Activated CD8-positive, alpha-beta T cell treated with anti-CD3 and anti-CD28 coated beads, Interleukin-2, amount 10 ng/mL, durations not matched to agents 7 days and 5 days (primary cell): ENCODE results near the gene ZNF544. TPM values are rescaled to one million over a fixed set of nuclear protein-coding genes. Genes with fewer than 3 reads are reported as not detected.
A peak's percentile ranks its signal among the peaks of the same experiment; 100 is the strongest.
"Not testable (repeated sequence)": the region's sequence is repeated elsewhere in the genome, so short reads cannot be mapped to it uniquely, and the experiment has no call there.

Experiments used
- ATAC-seq: fragments of 150-1000 bp; cut with Tn5 transposase; one replicate; pipeline ENCODE4 v1.10.0; 2021; ENCODE audit warnings: moderate library complexity
- CTCF ChIA-PET: fragments of 350-600 bp; sonication (Branson Sonifier 250); formaldehyde crosslinking; loops from one replicate; lab custom pipeline; 2021; ENCODE audit warnings: antibody characterized with exemption; lab: Charles Lee
- POLR2A ChIA-PET: fragments of 350-600 bp; sonication (Branson Sonifier 250); formaldehyde crosslinking; loops from one replicate; lab custom pipeline; 2021; ENCODE audit warnings: antibody characterized with exemption; lab: Charles Lee
- DNase-seq: peaks from one replicate; pipeline ENCODE4 v3.0.0-alpha.2; 2020
- H3K27ac Mint-ChIP-seq: one replicate; pipeline ENCODE4 v1.8.0; 2021; ENCODE audit warnings: mild to moderate bottlenecking, mixed read lengths
- H3K27me3 Mint-ChIP-seq: one replicate; pipeline ENCODE4 v1.8.0; 2021; ENCODE audit warnings: low read depth, mixed read lengths
- H3K36me3 Mint-ChIP-seq: one replicate; pipeline ENCODE4 v1.8.0; 2021; ENCODE audit warnings: low read depth, mixed read lengths
- H3K4me1 Mint-ChIP-seq: one replicate; pipeline ENCODE4 v1.8.0; 2021; ENCODE audit warnings: low read depth, mixed read lengths
- H3K4me3 Mint-ChIP-seq: one replicate; pipeline ENCODE4 v1.8.0; 2021; ENCODE audit warnings: mild to moderate bottlenecking, mixed read lengths
- H3K9me3 Mint-ChIP-seq: one replicate; pipeline ENCODE4 v1.8.0; 2022; ENCODE audit warnings: mixed read lengths; ENCODE audit not compliant: insufficient read depth
- total RNA-seq, 2 experiments: library from RNA; stranded (reverse); gene quantifications; one replicate each; pipeline ENCODE4 v1.2.3, GENCODE V29; 2021

The ZNF544 gene
- total RNA-seq, 2 experiments from 2014 or later, result 48.1 to 56.2 TPM

DNA sequence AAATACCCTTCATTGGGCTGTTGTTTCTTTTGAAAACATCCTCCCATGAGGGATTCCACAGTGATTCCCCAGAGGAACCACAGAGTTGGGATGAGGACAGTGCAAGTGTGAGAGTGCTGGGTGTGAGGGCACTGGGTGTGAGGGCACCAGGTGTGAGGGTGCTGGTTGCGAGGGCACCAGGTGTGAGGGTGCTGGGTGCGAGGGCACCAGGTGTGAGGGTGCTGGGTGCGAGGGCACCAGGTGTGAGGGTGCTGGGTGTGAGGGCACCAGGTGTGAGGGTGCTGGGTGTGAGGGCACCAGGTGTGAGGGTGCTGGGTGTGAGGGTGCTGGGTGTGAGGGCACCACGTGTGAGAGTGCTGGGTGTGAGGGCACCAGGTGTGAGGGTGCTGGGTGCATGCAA lies 29.5 kb downstream of the ZNF544 start:
- POLR2A ChIA-PET, result not testable (repeated sequence)

DNA sequence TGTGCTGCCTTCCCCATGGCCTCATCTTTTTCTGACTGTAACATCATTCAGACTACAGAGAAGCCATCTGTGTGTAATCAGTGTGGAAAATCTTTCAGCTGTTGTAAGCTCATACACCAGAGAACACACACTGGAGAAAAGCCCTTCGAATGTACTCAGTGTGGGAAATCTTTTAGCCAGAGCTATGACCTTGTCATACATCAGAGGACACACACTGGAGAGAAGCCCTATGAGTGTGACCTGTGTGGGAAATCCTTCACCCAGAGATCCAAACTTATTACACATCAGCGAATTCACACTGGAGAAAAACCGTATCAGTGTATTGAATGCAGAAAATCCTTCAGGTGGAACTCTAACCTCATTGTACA lies 32.9 kb downstream of the ZNF544 start:
- CTCF ChIA-PET, result no interaction called here
- no peaks in the 10 kb centered on the region for H3K4me1 Mint-ChIP-seq
- POLR2A ChIA-PET, result interaction anchor here (1.7 kb wide), 1 partner anchor 12 kb away, joined by 3 read pairs; no protein-coding TSS in a partner anchor
- no peak overlapping the region for H3K4me3 Mint-ChIP-seq
- no peak overlapping the region for H3K27ac Mint-ChIP-seq
- no peak for DNase-seq
- H3K27me3 Mint-ChIP-seq, result no peaks in the 10 kb centered on the region
- no peak for ATAC-seq
- H3K9me3 Mint-ChIP-seq, result peaks cover 34% of the 10 kb centered on the region
- H3K36me3 Mint-ChIP-seq, result peaks cover 86% of the 10 kb centered on the region

More for the DNA sequence above, 29.5 kb downstream of the ZNF544 start:
- CTCF ChIA-PET, H3K4me3 Mint-ChIP-seq, H3K27ac Mint-ChIP-seq, H3K4me1 Mint-ChIP-seq, DNase-seq, H3K27me3 Mint-ChIP-seq, ATAC-seq: not testable (repeated sequence)
- H3K36me3 Mint-ChIP-seq, result peaks cover 98% of the 10 kb centered on the region
- H3K9me3 Mint-ChIP-seq, result peaks cover 48% of the 10 kb centered on the region

DNA sequence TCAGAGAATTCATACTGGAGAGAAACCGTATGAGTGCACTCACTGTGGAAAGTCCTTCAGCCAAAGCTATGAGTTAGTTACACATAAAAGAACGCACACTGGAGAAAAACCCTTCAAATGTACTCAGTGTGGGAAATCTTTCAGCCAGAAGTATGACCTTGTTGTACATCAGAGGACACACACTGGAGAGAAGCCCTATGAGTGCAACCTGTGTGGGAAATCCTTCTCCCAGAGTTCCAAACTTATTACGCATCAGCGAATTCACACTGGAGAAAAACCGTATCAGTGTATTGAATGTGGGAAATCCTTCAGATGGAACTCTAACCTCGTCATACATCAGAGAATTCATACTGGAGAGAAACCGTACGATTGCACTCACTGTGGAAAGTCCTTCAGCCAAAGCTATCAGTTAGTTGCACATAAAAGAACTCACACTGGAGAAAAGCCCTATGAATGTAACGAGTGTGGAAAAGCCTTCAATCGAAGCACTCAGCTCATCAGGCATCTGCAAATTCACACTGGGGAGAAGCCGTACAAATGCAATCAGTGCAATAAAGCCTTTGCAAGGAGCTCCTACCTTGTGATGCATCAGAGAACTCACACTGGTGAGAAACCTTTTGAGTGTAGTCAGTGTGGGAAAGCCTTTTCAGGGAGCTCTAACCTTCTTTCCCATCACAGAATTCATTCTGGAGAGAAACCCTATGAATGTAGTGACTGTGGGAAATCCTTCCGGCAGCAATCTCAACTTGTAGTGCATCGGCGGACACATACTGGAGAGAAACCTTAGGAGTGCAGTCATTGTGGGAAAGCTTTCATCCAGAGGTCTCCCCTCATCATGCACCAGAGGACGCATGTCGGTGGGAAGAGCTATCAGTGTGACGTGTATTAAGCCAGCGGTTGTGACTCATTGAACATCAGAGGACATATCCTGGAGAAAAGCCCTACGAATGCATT lies 33.5 kb downstream of the ZNF544 start:
- H3K9me3 Mint-ChIP-seq, result peaks cover 39% of the 10 kb centered on the region

DNA sequence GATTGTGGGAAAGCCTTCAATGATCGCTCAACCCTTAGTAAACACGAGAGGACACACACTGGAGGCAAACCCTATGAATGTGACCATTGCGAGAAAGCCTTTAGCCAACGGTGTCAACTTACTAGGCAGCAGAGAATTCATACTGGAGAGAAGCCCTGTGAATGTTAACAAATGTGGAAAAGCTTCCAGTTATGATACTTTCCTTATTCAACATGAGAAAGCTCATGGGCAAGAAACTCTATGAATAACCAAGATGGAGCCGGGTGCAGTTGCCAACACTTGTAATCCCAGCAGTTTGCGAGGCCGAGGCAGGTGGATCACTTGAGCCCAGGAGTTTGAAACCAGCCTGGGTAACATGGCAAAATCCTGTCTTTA lies 34.2 kb downstream of the ZNF544 start:
- H3K4me3 Mint-ChIP-seq, result no peak overlapping the region
- no peaks in the 10 kb centered on the region for H3K4me1 Mint-ChIP-seq
- no peaks in the 10 kb centered on the region for H3K27me3 Mint-ChIP-seq
- ChIA-PET POLR2A (interaction anchor here (1.7 kb wide), 1 partner anchor 13 kb away, joined by 3 read pairs; no protein-coding TSS in a partner anchor), CTCF (no interaction called here)
- H3K9me3 Mint-ChIP-seq, result peaks cover 36% of the 10 kb centered on the region
- H3K36me3 Mint-ChIP-seq, result peaks cover 78% of the 10 kb centered on the region
- no peak for ATAC-seq
- no peak for DNase-seq
- H3K27ac Mint-ChIP-seq, result no peak overlapping the region

More for the DNA sequence above, 33.5 kb downstream of the ZNF544 start:
- H3K4me1 Mint-ChIP-seq, result no peaks in the 10 kb centered on the region
- H3K36me3 Mint-ChIP-seq, result peaks cover 84% of the 10 kb centered on the region
- H3K27ac Mint-ChIP-seq, result no peak overlapping the region
- no peak for DNase-seq
- ATAC-seq, result no peak
- POLR2A ChIA-PET, result interaction anchor here (1.7 kb wide), 1 partner anchor 12 kb away, joined by 3 read pairs; no protein-coding TSS in a partner anchor
- CTCF ChIA-PET, result no interaction called here
- no peak overlapping the region for H3K4me3 Mint-ChIP-seq
- H3K27me3 Mint-ChIP-seq, result no peaks in the 10 kb centered on the region

DNA sequence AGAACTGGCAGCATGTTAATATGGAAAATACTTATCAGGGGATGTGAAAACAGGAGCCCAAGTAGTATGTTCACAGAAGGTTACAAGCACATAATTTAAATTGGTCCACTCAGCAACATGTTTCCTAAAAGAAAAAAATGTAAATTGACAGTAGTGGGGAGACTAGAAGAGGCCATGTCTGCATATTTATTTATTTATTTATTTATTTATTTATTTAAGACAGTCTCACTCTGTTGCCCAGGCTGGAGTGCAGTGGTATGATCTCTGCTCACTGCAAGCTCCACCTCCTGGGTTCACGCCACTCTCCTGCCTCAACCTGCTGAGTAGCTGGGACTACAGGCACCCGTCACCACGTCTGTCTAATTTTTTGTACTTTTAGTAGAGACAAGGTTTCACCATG lies 36.4 kb downstream of the ZNF544 start:
- Mint-ChIP-seq H3K9me3 (peaks cover 29% of the 10 kb centered on the region), H3K4me3 (no peak overlapping the region)

DNA sequence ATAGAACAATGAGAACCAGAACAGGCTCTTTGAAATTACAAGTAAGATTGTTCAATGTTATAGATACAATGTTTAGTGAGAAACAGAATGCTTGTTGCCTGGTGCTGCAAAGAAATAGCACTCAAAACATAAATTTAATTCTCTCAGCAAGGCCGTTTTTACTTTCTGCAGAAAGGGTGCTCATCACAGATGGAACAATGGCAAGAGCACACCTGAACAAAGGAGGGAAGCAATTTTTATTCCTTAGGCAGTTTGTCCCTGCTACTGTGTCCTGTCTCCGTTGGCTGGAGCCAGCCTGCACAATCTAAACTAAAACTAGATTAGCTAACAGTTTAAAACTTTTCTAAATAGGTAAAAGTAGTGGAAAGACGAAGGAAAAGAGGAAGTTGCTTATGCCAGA lies 39.6 kb downstream of the ZNF544 start:
- Mint-ChIP-seq H3K27me3 (no peaks in the 10 kb centered on the region), H3K36me3 (peaks cover 58% of the 10 kb centered on the region)
- POLR2A ChIA-PET, result no interaction called here

More for the DNA sequence above, 36.4 kb downstream of the ZNF544 start:
- POLR2A ChIA-PET, result interaction anchor here (0.6 kb wide), 1 partner anchor 24 kb away, joined by 3 read pairs; no protein-coding TSS in a partner anchor
- CTCF ChIA-PET, result no interaction called here
- H3K4me1 Mint-ChIP-seq, result no peaks in the 10 kb centered on the region
- no peaks in the 10 kb centered on the region for H3K27me3 Mint-ChIP-seq
- ATAC-seq (no peak), DNase-seq (no peak)
- peaks cover 66% of the 10 kb centered on the region for H3K36me3 Mint-ChIP-seq
- no peak overlapping the region for H3K27ac Mint-ChIP-seq

DNA sequence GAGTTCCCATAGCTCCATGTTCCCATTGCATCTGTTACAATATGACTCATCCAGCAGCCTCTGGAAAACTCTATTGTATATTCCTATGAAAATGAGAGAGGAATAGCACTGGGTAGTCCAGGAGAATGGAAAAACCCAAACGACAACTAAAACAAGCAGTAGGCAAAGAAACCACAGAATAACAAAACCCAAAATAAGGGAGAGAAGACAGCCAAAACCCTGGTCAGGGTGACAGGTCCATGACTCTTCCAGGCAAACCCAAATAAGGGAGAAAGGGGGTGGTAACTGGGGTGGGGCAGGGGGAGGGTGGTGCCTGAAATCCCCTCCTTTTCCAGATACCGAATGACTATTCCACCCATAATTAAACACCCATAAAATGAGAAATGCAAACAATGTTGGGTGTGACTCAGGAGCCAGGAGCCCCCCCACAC lies 46.1 kb downstream of the ZNF544 start:
- Mint-ChIP-seq H3K27me3 (no peaks in the 10 kb centered on the region), H3K9me3 (peaks cover 14% of the 10 kb centered on the region), H3K4me1 (peaks cover 16% of the 10 kb centered on the region), H3K4me3 (no peak overlapping the region), H3K27ac (no peak overlapping the region), H3K36me3 (peaks cover 68% of the 10 kb centered on the region)
- ChIA-PET POLR2A (no interaction called here), CTCF (no interaction called here)
- DNase-seq (no peak), ATAC-seq (no peak)

More for the DNA sequence above, 39.6 kb downstream of the ZNF544 start:
- H3K4me1 Mint-ChIP-seq, result no peaks in the 10 kb centered on the region
- DNase-seq, result no peak
- H3K9me3 Mint-ChIP-seq, result peaks cover 25% of the 10 kb centered on the region
- H3K4me3 Mint-ChIP-seq, result no peak overlapping the region
- CTCF ChIA-PET, result no interaction called here
- no peak for ATAC-seq
- H3K27ac Mint-ChIP-seq, result no peak overlapping the region

DNA sequence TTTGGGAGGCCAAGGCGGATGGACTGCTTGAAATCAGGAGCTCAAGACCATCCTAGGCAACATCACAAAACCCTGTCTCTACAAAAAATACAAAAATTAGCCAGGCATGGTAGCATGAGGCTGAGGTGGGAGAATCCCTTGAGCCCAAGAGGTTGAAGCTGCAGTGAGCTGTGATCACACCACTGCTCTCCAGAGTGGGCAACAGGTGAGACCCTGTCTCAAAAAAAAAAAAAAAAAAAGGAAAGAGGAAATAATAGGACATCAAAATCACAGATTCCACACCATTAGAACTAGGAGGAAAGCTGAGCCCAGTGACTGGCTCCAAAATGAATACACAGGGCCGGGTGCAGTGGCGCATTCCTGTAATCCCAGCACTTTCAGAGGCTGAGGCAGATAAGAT lies 46.9 kb downstream of the ZNF544 start:
- POLR2A ChIA-PET, result interaction anchor here (0.9 kb wide), 1 partner anchor 29 kb away, joined by 3 read pairs; no protein-coding TSS in a partner anchor
- ATAC-seq (no peak), DNase-seq (no peak)
- H3K36me3 Mint-ChIP-seq, result peaks cover 68% of the 10 kb centered on the region
- no peak overlapping the region for H3K27ac Mint-ChIP-seq
- H3K27me3 Mint-ChIP-seq, result no peaks in the 10 kb centered on the region
- peaks cover 10% of the 10 kb centered on the region for H3K9me3 Mint-ChIP-seq
- H3K4me3 Mint-ChIP-seq, result no peak overlapping the region
- H3K4me1 Mint-ChIP-seq, result peaks cover 24% of the 10 kb centered on the region
- CTCF ChIA-PET, result no interaction called here

DNA sequence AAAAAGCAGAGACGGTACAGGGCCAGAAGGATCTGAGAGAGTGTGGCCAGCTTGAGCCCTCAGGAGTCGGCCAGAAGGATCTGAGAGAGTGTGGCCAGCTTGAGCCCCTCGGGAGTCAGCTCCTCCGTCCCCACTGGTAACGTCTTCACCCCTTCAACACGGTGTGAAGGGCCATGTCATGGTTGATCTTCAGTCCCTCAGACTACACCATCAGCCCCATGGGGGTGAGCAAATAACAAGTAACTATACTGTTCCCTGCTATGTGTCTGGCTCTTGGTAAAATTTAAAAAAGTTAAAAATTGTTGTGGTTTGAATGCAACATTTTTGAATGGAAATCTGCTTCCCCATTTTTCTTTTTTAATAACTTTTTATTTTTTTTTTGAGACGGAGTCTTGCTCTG lies 48.5 kb downstream of the ZNF544 start:
- ChIA-PET CTCF (no interaction called here), POLR2A (no interaction called here)
- DNase-seq, result no peak
- no peak for ATAC-seq
- Mint-ChIP-seq H3K27ac (no peak overlapping the region), H3K9me3 (peaks cover 3% of the 10 kb centered on the region), H3K27me3 (no peaks in the 10 kb centered on the region), H3K4me3 (no peak overlapping the region), H3K4me1 (peaks cover 33% of the 10 kb centered on the region), H3K36me3 (peaks cover 67% of the 10 kb centered on the region)

DNA sequence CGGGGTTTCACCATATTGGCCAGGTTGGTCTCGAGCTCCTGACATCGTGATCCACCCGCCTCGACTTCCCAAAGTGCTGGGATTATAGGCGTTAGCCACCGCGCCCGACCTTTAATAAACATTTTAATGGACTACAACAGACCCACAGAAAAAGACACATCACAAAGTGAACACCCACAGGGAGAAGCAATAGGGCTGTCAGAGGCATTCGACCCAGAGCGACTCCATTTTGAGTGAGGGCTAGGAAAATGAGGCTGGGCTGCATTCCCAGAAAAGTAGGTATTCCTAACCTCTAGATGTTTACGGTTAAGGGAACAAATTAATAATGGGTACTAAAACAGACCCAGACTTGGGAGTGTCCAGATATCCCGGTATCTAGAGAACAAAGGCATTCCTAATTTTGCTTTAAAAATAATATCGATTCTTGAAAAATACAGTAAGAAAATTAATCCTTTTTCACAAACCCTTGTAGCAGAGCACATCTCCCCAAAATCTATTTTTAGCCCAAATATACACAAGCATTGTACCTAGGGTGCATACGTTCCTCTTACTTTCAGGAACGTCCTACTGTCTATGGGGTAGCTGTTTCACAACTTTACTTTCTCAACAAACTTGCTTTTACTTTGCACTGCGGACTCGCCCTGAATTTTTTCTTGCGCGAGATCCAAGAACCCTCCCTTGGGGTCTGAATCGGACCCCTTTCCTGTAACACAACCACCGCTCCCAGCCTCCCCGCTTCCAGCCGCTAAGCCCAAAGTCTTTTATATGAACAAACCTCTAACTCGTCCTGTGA lies 49.2 kb downstream of the ZNF544 start:
- peak; percentile 8 for ATAC-seq
- Mint-ChIP-seq H3K4me3 (peak overlapping the region; percentile 88), H3K36me3 (peaks cover 63% of the 10 kb centered on the region), H3K27me3 (no peaks in the 10 kb centered on the region), H3K27ac (peak overlapping the region; percentile 95), H3K4me1 (peaks cover 35% of the 10 kb centered on the region), H3K9me3 (peaks cover 3% of the 10 kb centered on the region)
- ChIA-PET CTCF (interaction anchor here (1.5 kb wide), 1 partner anchor 50 kb away, joined by 6 read pairs; the partner anchor contains the start of gene ZNF544), POLR2A (interaction anchor here (0.6 to 1.5 kb wide), 6 partner anchors 49 to 463 kb away, joined by 3 to 4 read pairs (median 3); partner anchors contain the start of genes ZNF274, ZNF552 and ZSCAN22)
- no peak for DNase-seq

DNA sequence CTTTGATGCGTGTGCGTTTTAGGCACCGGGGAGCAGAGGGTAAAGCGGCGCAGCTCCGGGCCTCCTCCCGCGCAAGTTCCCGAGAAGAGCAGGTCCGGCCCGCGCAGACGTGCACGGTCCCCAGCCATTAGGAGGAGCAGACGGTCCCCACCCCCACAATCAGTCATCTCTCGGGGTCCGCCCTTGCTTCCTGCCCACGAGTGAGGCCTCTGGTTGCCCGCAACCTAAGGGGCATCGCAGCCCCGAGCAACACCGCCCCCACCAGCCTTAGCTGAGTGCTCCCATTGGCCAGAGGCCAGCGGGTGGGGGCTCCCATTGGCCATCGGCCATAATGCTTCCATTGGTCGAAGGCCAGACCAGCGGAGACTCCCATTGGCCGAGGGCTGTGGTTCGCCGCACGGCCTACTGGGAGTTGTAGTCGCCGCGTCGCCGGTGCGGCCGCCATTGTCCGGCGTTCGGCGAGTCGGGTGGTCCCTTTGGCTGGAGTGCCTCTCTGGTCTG lies 49.9 kb downstream of the ZNF544 start, which contains the start of gene ZNF8:
TSS of gene ZNF8 (plus strand) at position 415 of the 501 bp plus-strand sequence. CDS start 127 bp downstream, outside the sequence.
- Mint-ChIP-seq H3K9me3 (peaks cover 3% of the 10 kb centered on the region), H3K27me3 (no peaks in the 10 kb centered on the region), H3K36me3 (peaks cover 65% of the 10 kb centered on the region), H3K4me3 (peak within 1 kb of the TSS; percentile 88), H3K27ac (peak within 1 kb of the TSS; percentile 95), H3K4me1 (peaks cover 35% of the 10 kb centered on the region)
- ChIA-PET POLR2A (interaction anchor here (0.6 to 1.5 kb wide), 6 partner anchors 48 to 464 kb away, joined by 3 to 4 read pairs (median 3); partner anchors contain the start of genes ZNF274, ZNF552 and ZSCAN22), CTCF (interaction anchor here (1.5 kb wide), 1 partner anchor 50 kb away, joined by 6 read pairs; the partner anchor contains the start of gene ZNF544)
- ATAC-seq, result peak; percentile 100
- DNase-seq, result peak; percentile 98
